Activated CD4-positive, CD25-positive, alpha-beta regulatory T cell treated with anti-CD3 and anti-CD28 coated beads, Interleukin-2, amount 50 U/mL, for 24 hours (primary cell): ENCODE measurements around the gene DNHD1.

Experiments used
- ATAC-seq, 2 donors: fragments of 150-1000 bp; cut with Tn5 transposase; one replicate each; pipeline ENCODE4 v1.10.0; 2021; ENCODE audit warnings: mild to moderate bottlenecking in 1 of 2, moderate library complexity in 1 of 2

DNHD1 gene

DNA sequence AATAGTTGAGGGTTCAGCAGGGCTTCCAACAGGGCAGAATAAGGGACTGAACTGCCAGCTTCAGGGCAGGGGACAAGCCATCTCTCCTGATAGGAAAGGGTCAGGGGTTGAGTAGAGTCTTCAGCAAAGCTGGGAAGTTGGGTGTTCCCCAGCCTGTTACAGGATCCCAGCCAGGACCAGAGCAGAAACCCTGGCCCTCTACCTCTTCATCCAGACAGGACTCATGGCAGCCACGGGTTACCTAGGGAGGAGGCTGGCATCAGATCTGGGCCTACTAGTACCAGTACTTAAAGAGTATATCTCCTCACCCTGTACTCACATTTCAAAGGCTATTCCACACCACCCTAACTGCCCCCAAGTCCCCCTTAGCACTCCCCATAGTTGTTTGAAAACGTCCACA is 117.4 kb downstream of the DNHD1 start:
- ATAC-seq, result no peak

DNA sequence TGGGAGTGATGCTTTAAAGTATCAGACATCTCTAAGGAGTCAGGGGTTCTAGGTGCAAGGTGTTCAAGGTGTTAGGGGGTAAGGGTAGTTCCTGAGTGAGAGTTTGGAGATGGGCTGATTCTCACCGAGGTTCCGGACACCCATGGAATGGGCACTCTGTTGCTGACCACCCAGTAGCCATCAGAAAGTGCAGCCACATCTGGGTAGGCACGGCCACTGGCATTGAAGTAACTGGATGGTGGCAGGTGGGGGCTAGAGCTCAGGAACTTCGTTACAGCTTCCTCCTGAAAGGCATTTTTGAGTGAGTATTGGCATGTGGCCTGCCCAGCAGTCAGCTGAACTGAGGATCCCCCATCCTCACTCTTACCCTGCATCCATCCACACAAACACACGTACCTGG is 118.0 kb downstream of the DNHD1 start:
- no peak for ATAC-seq

DNA sequence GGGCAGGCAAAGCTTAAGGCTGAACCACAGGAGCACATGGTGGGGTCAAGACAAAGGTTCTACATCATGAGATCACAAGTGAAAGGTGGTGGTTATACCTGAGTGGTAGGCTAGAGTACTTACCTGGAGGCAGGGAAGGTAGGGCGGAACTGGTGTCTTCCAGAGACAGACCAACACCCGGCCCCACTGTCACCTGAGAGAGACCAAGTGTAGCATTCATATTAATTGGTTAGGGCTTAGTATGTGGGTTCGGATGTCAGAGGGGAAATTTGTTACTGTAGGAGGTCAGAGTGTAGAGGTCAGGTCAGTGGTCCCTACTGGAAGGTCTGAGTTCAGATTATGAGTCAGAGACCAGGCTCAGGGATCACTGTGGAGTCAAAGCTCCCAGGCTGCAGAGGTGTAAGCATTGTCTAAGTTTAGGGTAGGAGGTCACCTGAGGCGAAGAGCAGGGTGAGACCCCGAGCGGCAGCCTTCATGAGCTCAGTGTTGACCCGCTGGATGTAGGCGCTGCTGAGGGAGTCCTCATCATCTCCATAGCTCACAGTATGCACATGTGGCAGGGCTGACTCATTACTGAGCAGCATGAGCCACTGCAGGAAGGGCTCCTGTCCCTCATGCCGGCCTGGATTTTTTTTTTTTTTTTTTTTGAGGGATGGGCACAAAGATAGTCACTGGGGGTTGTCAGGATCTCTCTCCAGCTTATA is 119.0 kb downstream of the DNHD1 start:
- ATAC-seq, result no peak

DNA sequence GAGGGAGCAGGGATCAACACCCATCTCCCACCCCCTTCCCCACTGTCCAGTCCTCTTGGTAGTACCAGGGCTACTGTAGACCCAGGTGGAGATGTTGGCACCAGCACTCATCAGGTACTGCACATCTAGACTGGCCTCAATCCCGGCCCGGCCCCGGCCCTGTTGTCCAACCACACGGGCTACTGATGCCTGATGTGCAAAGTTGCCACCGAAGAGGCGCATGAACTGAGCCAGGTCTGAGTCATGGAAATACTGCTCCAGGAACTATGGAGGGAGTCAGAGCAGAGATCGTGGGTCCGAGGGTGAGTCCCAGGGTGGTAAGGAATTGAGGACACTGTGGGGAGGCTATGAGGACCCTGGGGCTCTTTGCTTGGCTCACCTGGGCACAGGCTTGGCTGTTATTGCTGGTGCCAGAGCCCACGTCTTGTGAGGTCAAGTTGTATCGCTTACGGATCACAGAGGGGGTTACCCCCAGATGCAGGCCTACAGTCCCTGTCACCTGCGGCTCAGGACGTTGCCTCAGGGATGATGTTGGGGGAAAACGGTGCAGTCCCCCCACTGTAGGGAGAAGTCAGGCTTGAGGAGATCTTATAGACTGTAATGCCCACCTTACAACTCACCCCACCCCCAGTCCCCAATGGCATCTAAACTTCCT is 119.6 kb downstream of the DNHD1 start:
- no peak for ATAC-seq

DNA sequence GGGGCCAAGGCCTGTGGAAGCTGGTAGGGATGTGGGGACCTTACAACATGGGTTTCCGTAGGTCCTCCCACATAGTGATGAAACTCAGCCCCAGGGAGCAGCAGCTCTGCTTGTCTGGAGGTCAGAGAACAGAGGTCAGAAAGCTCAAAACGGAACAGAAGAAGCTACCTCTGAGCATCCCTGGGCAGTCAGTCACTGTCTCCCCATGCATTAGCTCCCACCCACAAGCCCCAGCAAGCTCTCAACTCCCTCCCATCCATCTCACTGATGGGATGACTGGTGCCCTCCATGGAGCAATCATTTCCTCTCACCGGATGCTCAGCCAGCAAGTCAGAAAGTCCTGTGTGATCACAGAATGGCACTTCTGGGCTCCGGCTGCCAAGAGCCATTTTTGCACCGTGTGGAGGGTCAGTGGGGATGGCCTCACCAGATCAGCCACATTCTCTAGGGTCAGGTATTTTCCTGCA is 120.3 kb downstream of the DNHD1 start:
- ATAC-seq, result no peak

DNA sequence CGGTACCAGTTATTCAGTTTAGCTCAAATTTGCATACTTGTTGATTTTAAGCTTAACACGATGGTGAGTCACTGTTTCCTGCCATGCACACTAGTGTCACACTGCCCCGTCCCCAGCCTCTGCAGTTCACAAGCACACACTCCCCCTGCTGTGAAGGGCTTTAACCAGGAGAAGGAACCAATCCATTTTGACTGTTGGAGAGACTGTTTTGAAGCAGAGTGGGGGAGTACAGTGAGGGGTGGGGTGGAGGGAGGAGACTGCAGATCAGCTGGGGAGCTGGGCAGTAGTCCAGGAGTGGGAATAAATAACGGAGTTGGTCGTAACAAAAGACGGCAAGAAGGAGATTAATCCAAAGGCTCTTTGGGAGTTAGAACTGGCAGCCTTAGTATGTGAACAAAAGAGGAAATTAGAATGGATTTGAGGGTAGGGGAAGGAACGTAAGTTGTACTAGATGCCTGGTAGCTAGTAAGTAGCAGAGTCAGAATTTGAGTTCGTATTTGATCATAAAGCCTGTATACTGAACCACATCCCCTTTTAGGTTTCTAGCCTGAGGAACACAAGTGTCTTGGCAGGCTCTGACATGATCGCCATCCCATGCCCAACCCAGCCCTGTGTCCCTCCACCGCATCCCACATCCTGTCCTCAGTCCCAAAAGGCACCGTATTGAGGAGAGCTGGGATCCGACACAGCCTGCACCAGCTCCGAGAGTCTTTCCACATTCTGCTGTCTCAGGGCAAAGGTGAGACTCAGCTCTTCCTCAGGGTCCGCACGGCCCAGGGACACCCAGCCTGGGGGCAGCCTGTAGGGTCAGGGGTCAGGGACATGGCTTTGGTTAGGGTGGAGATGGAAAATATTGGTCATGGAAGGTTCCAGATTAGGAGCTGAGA is 121.3 kb downstream of the DNHD1 start:
- ATAC-seq, result peak; percentile 68 to 70

DNA sequence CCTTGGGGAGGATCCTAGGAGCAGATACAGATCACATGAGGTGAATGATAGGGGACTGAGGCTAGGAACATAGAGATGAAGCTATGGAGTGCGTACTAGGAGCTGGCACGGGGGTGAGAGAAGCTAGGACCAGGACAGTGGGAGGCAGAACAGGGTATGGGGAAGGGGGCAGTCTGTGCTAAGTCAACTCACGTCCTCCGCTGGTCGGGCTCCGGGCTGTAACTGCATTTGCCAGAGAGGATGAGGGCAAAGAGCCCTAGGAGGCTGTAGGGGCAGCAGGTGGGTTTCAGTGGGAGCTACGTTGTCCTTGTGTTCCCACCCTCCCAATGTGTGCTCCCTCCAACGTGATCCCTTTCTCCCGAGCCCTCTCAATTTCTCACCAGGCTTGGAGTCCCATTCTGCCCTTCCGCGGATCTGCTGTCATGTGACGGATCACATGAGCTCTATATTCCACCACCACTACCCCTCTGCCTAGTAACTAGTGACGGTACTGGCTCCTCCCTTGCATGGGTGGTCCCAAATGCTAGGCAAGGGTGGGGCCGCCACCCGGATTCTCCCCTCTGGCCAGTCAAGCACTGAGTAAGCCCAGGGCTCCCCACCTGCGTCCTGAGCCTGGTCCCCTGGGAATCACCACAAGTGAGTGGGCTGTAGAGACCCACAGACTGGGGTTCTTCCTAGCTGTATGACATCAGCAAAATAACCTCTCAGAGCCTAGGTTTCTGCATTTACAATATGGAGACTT is 122.1 kb downstream of the DNHD1 start, which contains the start of gene TPP1:
TPP1 (minus strand) TSS at position 419 of the 742 bp plus-strand sequence; CDS start at position 397, 22 bp downstream.
- ATAC-seq, result peak; percentile 94

DNA sequence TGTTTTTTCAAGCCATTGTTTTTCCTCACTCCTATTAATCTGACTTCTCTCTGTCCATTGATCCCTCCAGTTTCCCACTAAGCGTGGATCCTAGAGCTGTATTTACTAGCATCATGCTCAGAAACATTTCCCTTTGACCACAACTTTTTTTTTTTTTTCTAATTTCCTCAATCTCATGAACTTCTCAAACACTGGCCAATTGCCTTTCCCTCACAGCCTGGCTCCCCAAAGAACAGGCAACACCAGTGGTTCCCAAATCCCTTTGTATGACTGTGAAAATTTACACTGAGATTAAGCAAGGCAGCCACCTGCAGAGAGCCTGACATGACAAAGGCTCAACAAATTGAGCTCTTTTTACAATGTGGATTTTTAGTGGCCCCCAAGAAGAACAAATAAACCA is 123.6 kb downstream of the DNHD1 start:
- ATAC-seq, result no peak
